ENCODE data around the gene ENTPD1.

The ENTPD1 gene

GRCh38 chr10:95835149-95835860 lies 79.3 kb downstream of the ENTPD1 start:
- Histone ChIP-seq H3K36me3 (no peaks in the 10 kb centered on the region), H3K27me3 (no peaks in the 10 kb centered on the region), H3K4me3 (ENCODE audit: low read depth, low read length) (no peak overlapping the region), H3K9me3 (no peaks in the 10 kb centered on the region), H3K4me1 (no peaks in the 10 kb centered on the region)
- no peak for DNase-seq
- TF ChIP-seq, protein P1, sequence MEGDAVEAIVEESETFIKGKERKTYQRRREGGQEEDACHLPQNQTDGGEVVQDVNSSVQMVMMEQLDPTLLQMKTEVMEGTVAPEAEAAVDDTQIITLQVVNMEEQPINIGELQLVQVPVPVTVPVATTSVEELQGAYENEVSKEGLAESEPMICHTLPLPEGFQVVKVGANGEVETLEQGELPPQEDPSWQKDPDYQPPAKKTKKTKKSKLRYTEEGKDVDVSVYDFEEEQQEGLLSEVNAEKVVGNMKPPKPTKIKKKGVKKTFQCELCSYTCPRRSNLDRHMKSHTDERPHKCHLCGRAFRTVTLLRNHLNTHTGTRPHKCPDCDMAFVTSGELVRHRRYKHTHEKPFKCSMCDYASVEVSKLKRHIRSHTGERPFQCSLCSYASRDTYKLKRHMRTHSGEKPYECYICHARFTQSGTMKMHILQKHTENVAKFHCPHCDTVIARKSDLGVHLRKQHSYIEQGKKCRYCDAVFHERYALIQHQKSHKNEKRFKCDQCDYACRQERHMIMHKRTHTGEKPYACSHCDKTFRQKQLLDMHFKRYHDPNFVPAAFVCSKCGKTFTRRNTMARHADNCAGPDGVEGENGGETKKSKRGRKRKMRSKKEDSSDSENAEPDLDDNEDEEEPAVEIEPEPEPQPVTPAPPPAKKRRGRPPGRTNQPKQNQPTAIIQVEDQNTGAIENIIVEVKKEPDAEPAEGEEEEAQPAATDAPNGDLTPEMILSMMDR (IDR thresholded peaks at IDR 0.05; ENCODE audit: low read depth, low read length) = no peak

DNA sequence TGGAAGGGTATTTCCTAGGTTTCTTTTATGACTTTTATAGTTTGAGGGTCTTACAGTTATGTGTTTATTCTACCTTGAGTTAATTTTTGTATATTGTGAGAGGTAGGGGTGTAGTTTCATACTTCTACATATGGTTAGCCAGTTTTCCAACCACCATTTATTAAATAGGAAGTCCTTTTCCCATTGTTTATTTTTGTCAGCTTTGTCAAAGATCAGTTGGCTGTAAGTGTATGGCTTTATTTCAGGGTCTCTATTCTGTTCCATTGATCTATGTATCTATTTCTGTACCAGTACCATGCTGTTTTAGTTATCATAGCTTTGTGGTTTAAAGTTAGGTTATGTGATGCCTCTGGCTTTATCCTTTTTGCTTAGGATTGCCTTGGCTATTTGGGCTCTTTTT lies 79.9 kb downstream of the ENTPD1 start:
- H3K9me3 ChIP-seq = no peaks in the 10 kb centered on the region
- DNase-seq = no peak
- no peak overlapping the region for H3K4me3 ChIP-seq (ENCODE audit: low read depth, low read length)
- TF ChIP-seq, protein P1 (IDR thresholded peaks at IDR 0.05; ENCODE audit: low read depth, low read length) = no peak
- no peaks in the 10 kb centered on the region for H3K4me1 ChIP-seq
- H3K27me3 ChIP-seq = no peaks in the 10 kb centered on the region
- no peaks in the 10 kb centered on the region for H3K36me3 ChIP-seq

GRCh38 chr10:95836610-95837355 lies 80.8 kb downstream of the ENTPD1 start:
- Histone ChIP-seq H3K9me3 (no peaks in the 10 kb centered on the region), H3K4me3 (ENCODE audit: low read depth, low read length) (no peak overlapping the region), H3K36me3 (no peaks in the 10 kb centered on the region), H3K4me1 (no peaks in the 10 kb centered on the region), H3K27me3 (no peaks in the 10 kb centered on the region; the same call in 1 of the 2 replicates)
- no peak for DNase-seq
- TF ChIP-seq, protein P1 (IDR thresholded peaks at IDR 0.05; ENCODE audit: low read depth, low read length) = no peak

DNA sequence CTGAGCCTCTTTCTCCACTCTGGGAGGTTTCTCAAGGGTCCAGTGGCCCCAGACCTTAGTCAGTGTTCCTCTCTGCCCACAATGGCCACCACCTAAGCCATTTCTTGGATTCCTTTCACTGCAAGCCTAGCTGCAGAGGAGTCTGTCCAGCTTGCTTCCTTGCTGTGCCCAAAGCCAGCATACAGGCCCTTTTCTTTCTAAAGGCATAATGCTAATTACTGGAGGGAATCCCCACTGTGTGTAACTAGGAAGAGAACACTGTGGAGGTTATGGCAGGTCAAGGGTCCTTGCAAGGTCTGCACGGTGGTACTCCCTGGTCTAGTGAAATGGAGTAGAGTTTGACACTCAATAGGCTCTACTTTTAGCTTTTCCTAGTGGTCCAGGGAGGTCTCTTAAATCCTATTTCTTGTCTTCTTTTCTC lies 81.4 kb downstream of the ENTPD1 start:
- TF ChIP-seq, protein P1 (IDR thresholded peaks at IDR 0.05; ENCODE audit: low read depth, low read length) = no peak
- Histone ChIP-seq H3K27me3 (no peaks in the 10 kb centered on the region; the same call in 1 of the 2 replicates), H3K4me1 (no peaks in the 10 kb centered on the region), H3K9me3 (no peaks in the 10 kb centered on the region), H3K36me3 (no peaks in the 10 kb centered on the region), H3K4me3 (ENCODE audit: low read depth, low read length) (no peak overlapping the region)
- no peak for DNase-seq

GRCh38 chr10:95837783-95838182 lies 81.8 kb downstream of the ENTPD1 start:
- TF ChIP-seq, protein P1 (IDR thresholded peaks at IDR 0.05; ENCODE audit: low read depth, low read length) = no peak
- Histone ChIP-seq H3K36me3 (no peaks in the 10 kb centered on the region), H3K4me1 (no peaks in the 10 kb centered on the region), H3K9me3 (no peaks in the 10 kb centered on the region), H3K27me3 (no peaks in the 10 kb centered on the region; the same call in 1 of the 2 replicates), H3K4me3 (ENCODE audit: low read depth, low read length) (no peak overlapping the region)
- no peak for DNase-seq

- no peak for DNase-seq
- Histone ChIP-seq H3K4me3 (ENCODE audit: low read depth, low read length) (no peak overlapping the region), H3K4me1 (no peaks in the 10 kb centered on the region), H3K36me3 (no peaks in the 10 kb centered on the region), H3K27me3 (no peaks in the 10 kb centered on the region; the same call in 1 of the 2 replicates), H3K9me3 (no peaks in the 10 kb centered on the region)
- TF ChIP-seq, protein P1 (IDR thresholded peaks at IDR 0.05; ENCODE audit: low read depth, low read length) = no peak
These were observed 84.2 kb downstream of the ENTPD1 start for GRCh38 chr10:95840121-95840520.

Data from BE2C (cell line).